UCSD-AML1 (cell line): ENCODE results near the gene MAGEB4.

ENCODE experiments used
- DNase-seq: peaks from one replicate; lab custom pipeline; 2025; ENCODE audit not compliant: unreplicated experiment; lab: John Stamatoyannopoulos, UW

The MAGEB4 gene

GRCh38 chrX:30283456-30284200 lies 41.8 kb downstream of the MAGEB4 start:
- DNase-seq: no peak
